HepG2 (cell line): ENCODE results near the gene LRRC10B. TPM values are rescaled to one million over a fixed set of nuclear protein-coding genes. Genes with fewer than 3 reads are reported as not detected.
A peak's percentile ranks its signal among the peaks of the same experiment; 100 is the strongest.

Experiments used
- ARID5B ChIP-seq: IDR thresholded peaks from 2 replicates; pipeline ENCODE4 v1.4.0; 2020; ENCODE audit warnings: mild to moderate bottlenecking, missing genetic modification reagents
- CBX2 ChIP-seq, 2 experiments: fragments of 200-600 bp in 1 of 2; sonication (generic); formaldehyde crosslinking in 1 of 2; IDR thresholded peaks; 2 replicates each; pipeline versions ENCODE4 v1.7.0 to v1.8.1; 2018 to 2022; ENCODE audit warnings: low read depth in 2 of 2, low read length in 1 of 2, mild to moderate bottlenecking in 1 of 2, missing genetic modification reagents in 1 of 2
- CBX5 ChIP-seq: sonication (generic); formaldehyde crosslinking; IDR thresholded peaks from 2 replicates; pipeline ENCODE4 v1.4.0; 2020; ENCODE audit warnings: missing genetic modification reagents, borderline replicate concordance
- KLF15 ChIP-seq: sonication (generic); formaldehyde crosslinking; IDR thresholded peaks from 2 replicates; pipeline ENCODE4 v1.8.1; 2023; ENCODE audit warnings: borderline replicate concordance, mild to moderate bottlenecking, inconsistent platforms, missing genetic modification reagents, mixed read lengths
- MTF1 ChIP-seq: sonication (generic); formaldehyde crosslinking; IDR thresholded peaks from 2 replicates; pipeline ENCODE4 v1.5.0; 2020; ENCODE audit warnings: missing genetic modification reagents
- NCOA2 ChIP-seq: sonication (generic); formaldehyde crosslinking; IDR thresholded peaks from 2 replicates; pipeline ENCODE4 v1.8.0; 2022; ENCODE audit warnings: inconsistent platforms
- NR1H2 ChIP-seq: sonication (generic); formaldehyde crosslinking; IDR thresholded peaks from 2 replicates; pipeline ENCODE4 v1.8.1; 2022; ENCODE audit warnings: low read depth, missing genetic modification reagents, borderline replicate concordance
- PHF5A ChIP-seq: IDR thresholded peaks from one replicate; pipeline ENCODE4 v1.6.1; 2018; ENCODE audit warnings: low read depth, missing genetic modification reagents; ENCODE audit not compliant: unreplicated experiment
- RXRA ChIP-seq: sonication (generic); formaldehyde crosslinking; IDR thresholded peaks from 2 replicates; pipeline ENCODE4 v1.5.1; 2020; ENCODE audit warnings: missing genetic modification reagents
- SPEN ChIP-seq: sonication (generic); formaldehyde crosslinking; IDR thresholded peaks from 2 replicates; pipeline ENCODE4 v1.5.1; 2020; ENCODE audit warnings: low read depth, mild to moderate bottlenecking, missing genetic modification reagents
- SRSF4 ChIP-seq: fragments of 200-400 bp; formaldehyde crosslinking; IDR thresholded peaks from one replicate; pipeline ENCODE4 v1.6.1; 2018; ENCODE audit warnings: mild to moderate bottlenecking, low read depth, low read length, moderate library complexity; ENCODE audit not compliant: poor library complexity, severe bottlenecking
- ZBTB33 ChIP-seq: sonication (generic); formaldehyde crosslinking; IDR thresholded peaks from 2 replicates; pipeline ENCODE4 v1.4.0; 2020; ENCODE audit warnings: missing genetic modification reagents
- ZFP41 ChIP-seq: sonication (generic); formaldehyde crosslinking; IDR thresholded peaks from 2 replicates; pipeline ENCODE4 v1.4.0; 2020; ENCODE audit warnings: mild to moderate bottlenecking, missing genetic modification reagents, borderline replicate concordance
- ZKSCAN5 ChIP-seq: sonication (generic); formaldehyde crosslinking; IDR thresholded peaks from 2 replicates; pipeline ENCODE4 v1.5.1; 2020; ENCODE audit warnings: mild to moderate bottlenecking, missing genetic modification reagents
- ZNF235 ChIP-seq: sonication (generic); formaldehyde crosslinking; IDR thresholded peaks from 2 replicates; pipeline ENCODE4 v1.8.1; 2023; ENCODE audit warnings: mild to moderate bottlenecking, missing genetic modification reagents, borderline replicate concordance
- ZNF768 ChIP-seq: sonication (generic); formaldehyde crosslinking; IDR thresholded peaks from 2 replicates; pipeline ENCODE4 v1.4.0; 2020; ENCODE audit warnings: missing genetic modification reagents
- polyA plus RNA-seq, 8 experiments: library from polyadenylated mRNA; depleted of rRNA in 3 of 8; stranded (reverse) in 7 of 8; unstranded in 1 of 8; fragments of >200 nt; fragmentation: Illumina TruSeq in 4 of 8; extraction: Trizol in 4 of 8; gene quantifications; 2 replicates each; pipeline versions ENCODE4 v1.2.1 to v1.2.3, GENCODE V29; 2011 to 2016; ENCODE audit warnings: low read depth in 4 of 8, missing spikeins in 1 of 8, mixed read lengths in 1 of 8; ENCODE audit not compliant: insufficient read depth in 1 of 8
- total RNA-seq, 5 experiments: library from RNA; depleted of rRNA; stranded (reverse); fragments of >200 nt; fragmentation: Illumina TruSeq; extraction: Trizol; gene quantifications; 2 replicates each; pipeline ENCODE4 v1.2.3, GENCODE V29; 2016; ENCODE audit warnings: low read depth in 1 of 5
- TF ChIP-seq, protein P1 (sequence below): sonication (generic); formaldehyde crosslinking; IDR thresholded peaks from 2 replicates; pipeline ENCODE4 v1.4.0; 2020; ENCODE audit warnings: mild to moderate bottlenecking, missing genetic modification reagents
- TF ChIP-seq, protein P2 (sequence below): IDR thresholded peaks from 2 replicates; pipeline ENCODE4 v1.6.1; 2018; ENCODE audit warnings: missing genetic modification reagents
- TF ChIP-seq, protein P3 (sequence below): sonication (generic); formaldehyde crosslinking; IDR thresholded peaks from 2 replicates; pipeline ENCODE4 v1.4.0; 2020; ENCODE audit warnings: missing genetic modification reagents

LRRC10B gene
- total and polyA plus RNA-seq, 2 of the 13 experiments (the other 11 are each of a cell fraction or from before 2014, with no cell fraction given) = not detected

GRCh38 chr11:61509043-61510029 lies 787 bp downstream of the LRRC10B start (continued):
- no peak for TF ChIP-seq MTF1
- TF ChIP-seq KLF15 (CRISPR knock-in tag) = no peak
- TF ChIP-seq, protein P1, sequence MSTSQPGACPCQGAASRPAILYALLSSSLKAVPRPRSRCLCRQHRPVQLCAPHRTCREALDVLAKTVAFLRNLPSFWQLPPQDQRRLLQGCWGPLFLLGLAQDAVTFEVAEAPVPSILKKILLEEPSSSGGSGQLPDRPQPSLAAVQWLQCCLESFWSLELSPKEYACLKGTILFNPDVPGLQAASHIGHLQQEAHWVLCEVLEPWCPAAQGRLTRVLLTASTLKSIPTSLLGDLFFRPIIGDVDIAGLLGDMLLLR (CRISPR knock-in tag) = no peak; the same call in 1 of the 2 replicates
- peak; percentile 73 for TF ChIP-seq ZNF768 (CRISPR knock-in tag)
- 0 out of 2 replicates have a peak, but pooled peaks have one; percentile 49 for TF ChIP-seq CBX5
- no peak for TF ChIP-seq RXRA (CRISPR knock-in tag)
- no peak for TF ChIP-seq SRSF4
- no peak for TF ChIP-seq ZNF235 (CRISPR knock-in tag)
- TF ChIP-seq, protein P2, sequence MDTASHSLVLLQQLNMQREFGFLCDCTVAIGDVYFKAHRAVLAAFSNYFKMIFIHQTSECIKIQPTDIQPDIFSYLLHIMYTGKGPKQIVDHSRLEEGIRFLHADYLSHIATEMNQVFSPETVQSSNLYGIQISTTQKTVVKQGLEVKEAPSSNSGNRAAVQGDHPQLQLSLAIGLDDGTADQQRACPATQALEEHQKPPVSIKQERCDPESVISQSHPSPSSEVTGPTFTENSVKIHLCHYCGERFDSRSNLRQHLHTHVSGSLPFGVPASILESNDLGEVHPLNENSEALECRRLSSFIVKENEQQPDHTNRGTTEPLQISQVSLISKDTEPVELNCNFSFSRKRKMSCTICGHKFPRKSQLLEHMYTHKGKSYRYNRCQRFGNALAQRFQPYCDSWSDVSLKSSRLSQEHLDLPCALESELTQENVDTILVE (CRISPR knock-in tag) = no peak
- TF ChIP-seq PHF5A (CRISPR knock-in tag) = no peak
- TF ChIP-seq, protein P3, sequence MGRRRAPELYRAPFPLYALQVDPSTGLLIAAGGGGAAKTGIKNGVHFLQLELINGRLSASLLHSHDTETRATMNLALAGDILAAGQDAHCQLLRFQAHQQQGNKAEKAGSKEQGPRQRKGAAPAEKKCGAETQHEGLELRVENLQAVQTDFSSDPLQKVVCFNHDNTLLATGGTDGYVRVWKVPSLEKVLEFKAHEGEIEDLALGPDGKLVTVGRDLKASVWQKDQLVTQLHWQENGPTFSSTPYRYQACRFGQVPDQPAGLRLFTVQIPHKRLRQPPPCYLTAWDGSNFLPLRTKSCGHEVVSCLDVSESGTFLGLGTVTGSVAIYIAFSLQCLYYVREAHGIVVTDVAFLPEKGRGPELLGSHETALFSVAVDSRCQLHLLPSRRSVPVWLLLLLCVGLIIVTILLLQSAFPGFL (CRISPR knock-in tag) = no peak
- no peak for TF ChIP-seq CBX2 (IDR thresholded peaks at IDR 0.05; ENCODE audit: low read depth, low read length)
- TF ChIP-seq CBX2 (CRISPR knock-in tag; IDR thresholded peaks at IDR 0.05; ENCODE audit: low read depth) = peak; percentile 87
- TF ChIP-seq SPEN = no peak
- no peak; the same call in 1 of the 2 replicates for TF ChIP-seq ZBTB33 (CRISPR knock-in tag)
- no peak for TF ChIP-seq NR1H2 (CRISPR knock-in tag)
- TF ChIP-seq ARID5B = peak; percentile 54; the same call in 1 of the 2 replicates
- TF ChIP-seq NCOA2 (CRISPR knock-in tag) = peak; percentile 33; the same call in 1 of the 2 replicates
- TF ChIP-seq ZFP41 (CRISPR knock-in tag) = peak; percentile 68; the same call in 1 of the 2 replicates
- TF ChIP-seq ZKSCAN5 = no peak
